ENCODE data around the gene C2CD3. TPM values are rescaled to one million over a fixed set of nuclear protein-coding genes. Genes with fewer than 3 reads are reported as not detected.
A peak's percentile ranks its signal among the peaks of the same experiment; 100 is the strongest.

C2CD3 gene
- total RNA-seq, 2 experiments from 2014 or later, result 40.2 to 47.1 TPM

- H3K9me3 Mint-ChIP-seq (ENCODE audit: low read depth), result no peaks in the 10 kb centered on the region
- CTCF ChIA-PET, result no interaction called here
- no peak overlapping the region for H3K4me3 Mint-ChIP-seq
- peak; percentile 63 for DNase-seq
- peaks cover 40% of the 10 kb centered on the region for H3K4me1 Mint-ChIP-seq
- H3K27ac Mint-ChIP-seq, result peak overlapping the region; percentile 61
- H3K36me3 Mint-ChIP-seq, result peaks cover 28% of the 10 kb centered on the region
- no peaks in the 10 kb centered on the region for H3K27me3 Mint-ChIP-seq
- ATAC-seq, result peak; percentile 29
Measured at GRCh38 chr11:74024261-74025029, 146.4 kb downstream of the C2CD3 start.

DNA sequence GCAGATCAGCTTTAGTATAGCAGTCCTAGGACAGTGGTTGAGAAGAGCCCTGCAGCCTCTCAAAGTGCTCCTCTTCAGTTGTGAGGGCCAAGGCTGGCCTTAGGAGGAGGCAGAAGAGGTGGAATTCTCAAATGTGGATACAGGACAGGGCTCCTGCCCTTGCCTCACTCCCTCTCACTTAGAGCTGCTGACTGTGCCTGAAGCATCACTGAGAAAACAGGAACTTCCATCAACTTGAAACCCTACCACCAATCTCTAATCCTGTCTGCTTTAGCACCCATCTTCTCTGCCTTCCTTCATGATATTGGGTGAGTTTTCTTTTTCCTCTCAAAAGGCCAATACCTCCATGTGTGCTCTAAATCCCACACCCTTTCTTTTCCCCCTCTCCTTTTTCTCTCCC is 147.5 kb downstream of the C2CD3 start:
- DNase-seq (no peak), ATAC-seq (no peak)
- Mint-ChIP-seq H3K9me3 (ENCODE audit: low read depth) (no peaks in the 10 kb centered on the region), H3K27ac (no peak overlapping the region), H3K27me3 (no peaks in the 10 kb centered on the region), H3K4me3 (no peak overlapping the region), H3K36me3 (peaks cover 26% of the 10 kb centered on the region), H3K4me1 (peaks cover 36% of the 10 kb centered on the region)
- CTCF ChIA-PET, result no interaction called here

- H3K4me1 Mint-ChIP-seq, result peaks cover 35% of the 10 kb centered on the region
- DNase-seq (no peak), ATAC-seq (no peak)
- H3K27me3 Mint-ChIP-seq, result no peaks in the 10 kb centered on the region
- no peak overlapping the region for H3K27ac Mint-ChIP-seq
- H3K36me3 Mint-ChIP-seq, result peaks cover 22% of the 10 kb centered on the region
- CTCF ChIA-PET, result no interaction called here
- H3K9me3 Mint-ChIP-seq (ENCODE audit: low read depth), result no peaks in the 10 kb centered on the region
- no peak overlapping the region for H3K4me3 Mint-ChIP-seq
Measured at GRCh38 chr11:74022546-74022945, 148.3 kb downstream of the C2CD3 start.

DNA sequence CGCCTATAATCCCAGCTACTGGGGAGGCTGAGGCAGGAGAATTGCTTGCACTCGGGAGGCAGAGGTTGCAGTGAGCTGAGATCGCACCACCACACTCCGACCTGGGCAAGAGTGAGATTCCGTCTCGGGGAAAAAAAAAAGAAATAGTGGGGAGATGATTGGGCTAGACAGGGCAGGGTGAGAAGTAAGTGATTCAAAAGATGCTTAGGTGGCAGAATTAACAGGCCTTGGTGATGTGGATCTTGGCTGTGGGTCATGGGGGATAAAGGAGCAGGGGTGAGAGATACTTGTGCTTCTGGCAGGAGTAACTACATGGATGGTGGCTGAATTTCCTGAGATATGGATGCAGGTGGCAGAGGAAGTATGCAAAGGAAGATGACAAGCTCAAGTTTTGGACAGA is 148.8 kb downstream of the C2CD3 start:
- no peak for DNase-seq
- CTCF ChIA-PET, result no interaction called here
- Mint-ChIP-seq H3K4me3 (no peak overlapping the region), H3K4me1 (peaks cover 36% of the 10 kb centered on the region), H3K27me3 (no peaks in the 10 kb centered on the region), H3K27ac (no peak overlapping the region), H3K9me3 (ENCODE audit: low read depth) (no peaks in the 10 kb centered on the region), H3K36me3 (peaks cover 27% of the 10 kb centered on the region)
- ATAC-seq, result no peak

DNA sequence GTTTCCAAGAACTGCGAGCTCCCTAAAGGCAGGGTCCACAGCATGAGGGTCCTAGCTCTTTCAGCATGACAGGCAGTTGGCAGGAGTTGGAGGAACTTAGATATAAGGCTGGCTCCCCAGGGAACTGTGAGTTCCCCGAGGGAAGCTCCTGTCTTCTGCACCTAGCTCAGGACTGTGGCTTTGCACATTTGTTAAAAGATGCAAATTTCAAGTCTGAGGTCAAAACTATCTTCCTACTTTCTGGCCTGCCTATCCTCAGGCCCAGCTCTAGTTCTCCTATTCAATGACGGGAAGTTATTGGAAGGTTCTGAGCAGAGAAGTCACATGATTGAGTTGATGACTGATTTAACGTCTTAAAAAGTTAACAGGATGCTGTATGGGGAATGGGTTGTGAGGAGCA is 150.3 kb downstream of the C2CD3 start:
- CTCF ChIA-PET, result interaction anchor here (0.8 to 1.5 kb wide), 4 partner anchors 10 to 47 kb away, joined by 3 to 4 read pairs (median 3); partner anchors contain the start of gene UCP3
- H3K27ac Mint-ChIP-seq, result no peak overlapping the region
- no peaks in the 10 kb centered on the region for H3K9me3 Mint-ChIP-seq (ENCODE audit: low read depth)
- no peak for DNase-seq
- peaks cover 29% of the 10 kb centered on the region for H3K36me3 Mint-ChIP-seq
- no peak for ATAC-seq
- no peaks in the 10 kb centered on the region for H3K27me3 Mint-ChIP-seq
- H3K4me1 Mint-ChIP-seq, result peaks cover 38% of the 10 kb centered on the region
- H3K4me3 Mint-ChIP-seq, result no peak overlapping the region

DNA sequence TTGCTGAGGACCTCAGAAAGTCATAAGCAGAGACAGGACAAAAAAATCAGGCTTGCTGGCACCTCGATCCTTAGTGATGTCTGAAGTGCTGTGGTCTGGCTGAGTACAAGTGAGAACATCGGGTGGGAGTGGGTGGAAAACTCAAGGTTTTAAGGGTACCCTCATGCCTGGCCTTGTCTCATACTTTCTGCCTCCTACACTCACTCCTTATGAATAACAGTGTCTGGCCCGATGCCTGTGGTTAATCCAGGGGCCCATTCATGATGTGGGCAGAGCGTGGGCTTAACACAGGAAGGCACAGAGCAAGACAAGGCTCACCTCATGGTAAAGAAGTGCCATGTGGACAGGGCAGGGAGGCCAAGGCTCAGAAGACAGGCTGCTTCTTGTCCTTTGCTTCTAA is 150.9 kb downstream of the C2CD3 start:
- CTCF ChIA-PET, result interaction anchor here (0.9 to 1.5 kb wide), 6 partner anchors 10 to 56 kb away, joined by 3 to 4 read pairs (median 3); partner anchors contain the start of genes UCP2 and UCP3
- Mint-ChIP-seq H3K36me3 (peaks cover 27% of the 10 kb centered on the region), H3K4me3 (no peak overlapping the region), H3K27me3 (no peaks in the 10 kb centered on the region), H3K4me1 (peaks cover 41% of the 10 kb centered on the region), H3K27ac (no peak overlapping the region), H3K9me3 (ENCODE audit: low read depth) (no peaks in the 10 kb centered on the region)
- ATAC-seq (peak; percentile 67), DNase-seq (peak; percentile 63)

- ATAC-seq (peak; percentile 17), DNase-seq (no peak)
- Mint-ChIP-seq H3K4me1 (peaks cover 42% of the 10 kb centered on the region), H3K27me3 (no peaks in the 10 kb centered on the region), H3K4me3 (no peak overlapping the region), H3K27ac (no peak overlapping the region), H3K36me3 (peaks cover 27% of the 10 kb centered on the region), H3K9me3 (ENCODE audit: low read depth) (no peaks in the 10 kb centered on the region)
- CTCF ChIA-PET, result interaction anchor here (0.9 to 1.4 kb wide), 5 partner anchors 13 to 55 kb away, joined by 3 read pairs; partner anchors contain the start of gene UCP2
Measured at GRCh38 chr11:74019104-74019738, 151.6 kb downstream of the C2CD3 start.

GRCh38 chr11:74018331-74019005 is 152.3 kb downstream of the C2CD3 start:
- ATAC-seq (no peak), DNase-seq (no peak)
- CTCF ChIA-PET, result interaction anchor here (0.9 to 1.4 kb wide), 4 partner anchors 13 to 54 kb away, joined by 3 read pairs; no protein-coding TSS in a partner anchor
- Mint-ChIP-seq H3K4me3 (no peak overlapping the region), H3K9me3 (ENCODE audit: low read depth) (no peaks in the 10 kb centered on the region), H3K4me1 (peaks cover 36% of the 10 kb centered on the region), H3K36me3 (peaks cover 22% of the 10 kb centered on the region), H3K27ac (peak overlapping the region; percentile 7), H3K27me3 (no peaks in the 10 kb centered on the region)

- H3K27ac Mint-ChIP-seq, result no peak overlapping the region
- no peak overlapping the region for H3K4me3 Mint-ChIP-seq
- no peak for ATAC-seq
- H3K9me3 Mint-ChIP-seq (ENCODE audit: low read depth), result no peaks in the 10 kb centered on the region
- no peaks in the 10 kb centered on the region for H3K27me3 Mint-ChIP-seq
- DNase-seq, result no peak
- peaks cover 29% of the 10 kb centered on the region for H3K4me1 Mint-ChIP-seq
- peaks cover 22% of the 10 kb centered on the region for H3K36me3 Mint-ChIP-seq
- CTCF ChIA-PET, result interaction anchor here (1.0 to 1.4 kb wide), 2 partner anchors 14 to 53 kb away, joined by 3 read pairs; no protein-coding TSS in a partner anchor
Measured at GRCh38 chr11:74017631-74018030, 153.2 kb downstream of the C2CD3 start.

DNA sequence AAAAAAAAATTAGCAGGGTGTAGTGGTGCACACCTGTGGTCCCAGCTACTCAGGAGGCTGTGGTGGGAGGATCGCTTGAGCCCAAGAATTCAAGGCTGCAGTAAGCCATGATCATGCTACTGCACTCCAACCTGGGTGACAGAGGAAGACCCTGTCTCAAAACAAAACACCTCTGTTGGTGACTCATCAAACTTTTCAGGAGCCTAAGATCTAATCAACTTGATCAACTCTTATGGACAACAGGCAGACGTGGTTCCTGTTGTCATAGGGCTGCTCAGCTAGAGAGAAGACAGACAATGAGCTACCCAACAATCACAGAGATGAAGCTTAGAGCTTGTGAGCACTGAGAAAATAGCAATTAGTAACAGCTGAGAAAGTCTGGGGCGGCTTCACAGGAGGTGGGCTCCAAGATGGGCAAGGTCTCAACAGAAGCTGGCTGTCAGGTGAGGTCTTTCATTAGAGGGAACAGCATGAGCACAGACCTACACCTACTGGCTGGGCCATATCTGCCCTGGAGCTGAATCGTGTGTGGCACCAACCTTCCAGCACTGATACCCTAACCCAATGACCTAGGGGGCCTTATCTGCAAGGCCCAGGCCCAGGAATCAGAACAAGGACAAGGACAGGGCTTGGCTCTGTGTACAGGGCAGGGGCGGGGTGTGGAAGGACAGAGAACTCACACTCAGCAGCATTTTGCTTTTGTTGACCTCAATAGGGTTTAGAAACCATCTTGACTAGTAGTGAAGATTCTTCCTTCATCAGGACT is 154.7 kb downstream of the C2CD3 start:
- no peak overlapping the region for H3K27ac Mint-ChIP-seq
- CTCF ChIA-PET, result interaction anchor here (1.6 kb wide), 1 partner anchor 32 kb away, joined by 4 read pairs; no protein-coding TSS in a partner anchor
- H3K4me1 Mint-ChIP-seq, result peaks cover 44% of the 10 kb centered on the region
- H3K27me3 Mint-ChIP-seq, result no peaks in the 10 kb centered on the region
- peaks cover 29% of the 10 kb centered on the region for H3K36me3 Mint-ChIP-seq
- H3K4me3 Mint-ChIP-seq, result no peak overlapping the region
- no peak for DNase-seq
- no peaks in the 10 kb centered on the region for H3K9me3 Mint-ChIP-seq (ENCODE audit: low read depth)
- no peak for ATAC-seq

GRCh38 chr11:74014880-74015279 is 155.9 kb downstream of the C2CD3 start:
- peaks cover 56% of the 10 kb centered on the region for H3K4me1 Mint-ChIP-seq
- no peak overlapping the region for H3K4me3 Mint-ChIP-seq
- ATAC-seq, result no peak
- CTCF ChIA-PET, result interaction anchor here (1.1 kb wide), 1 partner anchor 67 kb away, joined by 3 read pairs; no protein-coding TSS in a partner anchor
- no peaks in the 10 kb centered on the region for H3K27me3 Mint-ChIP-seq
- peaks cover 26% of the 10 kb centered on the region for H3K36me3 Mint-ChIP-seq
- no peak for DNase-seq
- no peaks in the 10 kb centered on the region for H3K9me3 Mint-ChIP-seq (ENCODE audit: low read depth)
- H3K27ac Mint-ChIP-seq, result peak overlapping the region; percentile 4

GRCh38 chr11:74013141-74013540 is 157.7 kb downstream of the C2CD3 start:
- CTCF ChIA-PET, result interaction anchor here (1.2 kb wide), 1 partner anchor 39 kb away, joined by 3 read pairs; no protein-coding TSS in a partner anchor
- peaks cover 26% of the 10 kb centered on the region for H3K36me3 Mint-ChIP-seq
- H3K27ac Mint-ChIP-seq, result no peak overlapping the region
- H3K4me3 Mint-ChIP-seq, result no peak overlapping the region
- no peaks in the 10 kb centered on the region for H3K9me3 Mint-ChIP-seq (ENCODE audit: low read depth)
- no peak for ATAC-seq
- H3K27me3 Mint-ChIP-seq, result no peaks in the 10 kb centered on the region
- DNase-seq, result no peak
- H3K4me1 Mint-ChIP-seq, result peaks cover 65% of the 10 kb centered on the region

Data from activated CD8-positive, alpha-beta memory T cell treated with anti-CD3 and anti-CD28 coated beads, Interleukin-2, amount 10 ng/mL, durations not matched to agents 7 days and 5 days (primary cell).